T-helper 2 cell treated with Interferon-gamma antibody and Interleukin-4, amounts not matched to agents 5 μg/mL and 100 μg/mL, for 36 hours (primary cell): ENCODE measurements around the gene ANO1.
"Not testable (repeated sequence)": the region's sequence is repeated elsewhere in the genome, so short reads cannot be mapped to it uniquely, and the experiment has no call there.

Experiments used
- DNase-seq: peaks from one replicate; pipeline ENCODE4 v3.0.0; 2021; ENCODE audit warnings: low spot score
- H3K27ac Mint-ChIP-seq: one replicate; pipeline ENCODE4 v1.8.0; 2021; ENCODE audit warnings: mild to moderate bottlenecking, mixed read lengths
- H3K27me3 Mint-ChIP-seq: one replicate; pipeline ENCODE4 v1.8.0; 2021; ENCODE audit warnings: low read depth, mixed read lengths
- H3K36me3 Mint-ChIP-seq: one replicate; pipeline ENCODE4 v1.8.0; 2021; ENCODE audit warnings: low read depth, mixed read lengths
- H3K4me1 Mint-ChIP-seq: one replicate; pipeline ENCODE4 v1.8.0; 2021; ENCODE audit warnings: low read depth, mixed read lengths
- H3K4me3 Mint-ChIP-seq: one replicate; pipeline ENCODE4 v1.8.0; 2022; ENCODE audit warnings: mild to moderate bottlenecking, moderate library complexity, mixed read lengths
- H3K9me3 Mint-ChIP-seq: one replicate; pipeline ENCODE4 v1.8.0; 2021; ENCODE audit warnings: mixed read lengths

ANO1 gene

GRCh38 chr11:70200212-70200844 is 122.2 kb downstream of the ANO1 start:
- Mint-ChIP-seq H3K36me3 (peaks cover 15% of the 10 kb centered on the region), H3K4me3 (no peak overlapping the region), H3K27ac (no peak overlapping the region), H3K27me3 (peaks cover 8% of the 10 kb centered on the region), H3K9me3 (no peaks in the 10 kb centered on the region), H3K4me1 (peaks cover 22% of the 10 kb centered on the region)
- no peak for DNase-seq

GRCh38 chr11:70201047-70201446 is 122.9 kb downstream of the ANO1 start:
- not testable (repeated sequence) for DNase-seq, H3K27ac Mint-ChIP-seq, H3K9me3 Mint-ChIP-seq, H3K27me3 Mint-ChIP-seq, H3K4me3 Mint-ChIP-seq
- Mint-ChIP-seq H3K4me1 (peaks cover 29% of the 10 kb centered on the region), H3K36me3 (peaks cover 22% of the 10 kb centered on the region)

- Mint-ChIP-seq H3K9me3 (no peaks in the 10 kb centered on the region), H3K36me3 (peaks cover 32% of the 10 kb centered on the region), H3K27me3 (peaks cover 6% of the 10 kb centered on the region), H3K4me1 (peaks cover 30% of the 10 kb centered on the region), H3K27ac (peak overlapping the region; percentile 87), H3K4me3 (peak overlapping the region; percentile 97)
- DNase-seq = no peak
These were observed 124.1 kb downstream of the ANO1 start for GRCh38 chr11:70201882-70202861.

- H3K9me3 Mint-ChIP-seq = no peaks in the 10 kb centered on the region
- H3K4me3 Mint-ChIP-seq = peak within 1 kb of the TSS; percentile 97
- DNase-seq = peak; percentile 91
- peak within 1 kb of the TSS; percentile 97 for H3K27ac Mint-ChIP-seq
- H3K4me1 Mint-ChIP-seq = peaks cover 30% of the 10 kb centered on the region
- H3K36me3 Mint-ChIP-seq = peaks cover 40% of the 10 kb centered on the region
- peaks cover 6% of the 10 kb centered on the region for H3K27me3 Mint-ChIP-seq
These were observed 125.0 kb downstream of the ANO1 start, which contains the start of gene FADD for GRCh38 chr11:70202920-70203750. Gene FADD, plus strand, starts transcription at chr11:70203296. Its CDS starts 164 bp downstream, at chr11:70203460.

- Mint-ChIP-seq H3K27me3 (peaks cover 4% of the 10 kb centered on the region), H3K4me1 (peaks cover 34% of the 10 kb centered on the region), H3K27ac (peak overlapping the region; percentile 97), H3K4me3 (peak overlapping the region; percentile 97), H3K36me3 (peaks cover 46% of the 10 kb centered on the region), H3K9me3 (no peaks in the 10 kb centered on the region)
- peak; percentile 89 for DNase-seq
These were observed 125.8 kb downstream of the ANO1 start for GRCh38 chr11:70203751-70204465.

DNA sequence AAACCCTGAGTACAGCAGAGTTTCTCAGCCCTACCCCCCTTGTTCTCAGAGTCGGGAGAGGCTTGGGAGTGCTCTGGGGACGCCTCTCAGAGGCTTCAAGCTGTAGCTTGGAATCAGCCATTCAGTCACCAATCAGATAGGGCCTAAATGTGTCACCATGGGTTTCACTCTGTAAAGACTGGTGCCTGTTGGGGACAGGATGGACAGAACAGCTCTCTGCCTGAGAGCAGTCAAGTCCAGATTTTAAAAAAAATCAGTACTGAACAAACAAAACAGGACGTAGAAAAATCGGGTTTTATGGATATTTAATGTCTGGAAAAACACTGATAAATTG is 126.3 kb downstream of the ANO1 start:
- peaks cover 34% of the 10 kb centered on the region for H3K4me1 Mint-ChIP-seq
- H3K9me3 Mint-ChIP-seq = no peaks in the 10 kb centered on the region
- H3K27me3 Mint-ChIP-seq = peaks cover 4% of the 10 kb centered on the region
- DNase-seq = no peak
- peak overlapping the region; percentile 97 for H3K27ac Mint-ChIP-seq
- H3K4me3 Mint-ChIP-seq = peak overlapping the region; percentile 97
- H3K36me3 Mint-ChIP-seq = peaks cover 51% of the 10 kb centered on the region

GRCh38 chr11:70205049-70205725 is 127.1 kb downstream of the ANO1 start:
- peak overlapping the region; percentile 97 for H3K4me3 Mint-ChIP-seq
- no peaks in the 10 kb centered on the region for H3K9me3 Mint-ChIP-seq
- peaks cover under 1% of the 10 kb centered on the region for H3K27me3 Mint-ChIP-seq
- H3K27ac Mint-ChIP-seq = peak overlapping the region; percentile 97
- H3K4me1 Mint-ChIP-seq = peaks cover 35% of the 10 kb centered on the region
- DNase-seq = no peak
- peaks cover 56% of the 10 kb centered on the region for H3K36me3 Mint-ChIP-seq

- Mint-ChIP-seq H3K4me3 (peak overlapping the region; percentile 97), H3K9me3 (no peaks in the 10 kb centered on the region), H3K36me3 (peaks cover 57% of the 10 kb centered on the region), H3K27me3 (no peaks in the 10 kb centered on the region), H3K27ac (peak overlapping the region; percentile 97), H3K4me1 (peaks cover 35% of the 10 kb centered on the region)
- no peak for DNase-seq
These were observed 127.6 kb downstream of the ANO1 start for GRCh38 chr11:70205766-70206165.

DNA sequence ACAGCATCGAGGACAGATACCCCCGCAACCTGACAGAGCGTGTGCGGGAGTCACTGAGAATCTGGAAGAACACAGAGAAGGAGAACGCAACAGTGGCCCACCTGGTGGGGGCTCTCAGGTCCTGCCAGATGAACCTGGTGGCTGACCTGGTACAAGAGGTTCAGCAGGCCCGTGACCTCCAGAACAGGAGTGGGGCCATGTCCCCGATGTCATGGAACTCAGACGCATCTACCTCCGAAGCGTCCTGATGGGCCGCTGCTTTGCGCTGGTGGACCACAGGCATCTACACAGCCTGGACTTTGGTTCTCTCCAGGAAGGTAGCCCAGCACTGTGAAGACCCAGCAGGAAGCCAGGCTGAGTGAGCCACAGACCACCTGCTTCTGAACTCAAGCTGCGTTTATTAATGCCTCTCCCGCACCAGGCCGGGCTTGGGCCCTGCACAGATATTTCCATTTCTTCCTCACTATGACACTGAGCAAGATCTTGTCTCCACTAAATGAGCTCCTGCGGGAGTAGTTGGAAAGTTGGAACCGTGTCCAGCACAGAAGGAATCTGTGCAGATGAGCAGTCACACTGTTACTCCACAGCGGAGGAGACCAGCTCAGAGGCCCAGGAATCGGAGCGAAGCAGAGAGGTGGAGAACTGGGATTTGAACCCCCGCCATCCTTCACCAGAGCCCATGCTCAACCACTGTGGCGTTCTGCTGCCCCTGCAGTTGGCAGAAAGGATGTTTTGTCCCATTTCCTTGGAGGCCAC is 128.3 kb downstream of the ANO1 start:
- peaks cover 57% of the 10 kb centered on the region for H3K36me3 Mint-ChIP-seq
- H3K27me3 Mint-ChIP-seq = no peaks in the 10 kb centered on the region
- H3K9me3 Mint-ChIP-seq = no peaks in the 10 kb centered on the region
- peak overlapping the region; percentile 97 for H3K4me3 Mint-ChIP-seq
- no peak overlapping the region for H3K27ac Mint-ChIP-seq
- DNase-seq = no peak
- peaks cover 35% of the 10 kb centered on the region for H3K4me1 Mint-ChIP-seq

DNA sequence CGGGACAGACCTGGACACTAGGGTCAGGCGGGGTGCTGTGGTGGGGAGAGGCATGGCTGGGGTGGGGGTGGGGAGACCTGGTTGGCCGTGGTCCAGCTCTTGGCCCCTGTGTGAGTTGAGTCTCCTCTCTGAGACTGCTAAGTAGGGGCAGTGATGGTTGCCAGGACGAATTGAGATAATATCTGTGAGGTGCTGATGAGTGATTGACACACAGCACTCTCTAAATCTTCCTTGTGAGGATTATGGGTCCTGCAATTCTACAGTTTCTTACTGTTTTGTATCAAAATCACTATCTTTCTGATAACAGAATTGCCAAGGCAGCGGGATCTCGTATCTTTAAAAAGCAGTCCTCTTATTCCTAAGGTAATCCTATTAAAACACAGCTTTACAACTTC is 128.9 kb downstream of the ANO1 start:
- H3K9me3 Mint-ChIP-seq = no peaks in the 10 kb centered on the region
- no peak overlapping the region for H3K4me3 Mint-ChIP-seq
- DNase-seq = no peak
- H3K27me3 Mint-ChIP-seq = no peaks in the 10 kb centered on the region
- no peak overlapping the region for H3K27ac Mint-ChIP-seq
- peaks cover 57% of the 10 kb centered on the region for H3K36me3 Mint-ChIP-seq
- H3K4me1 Mint-ChIP-seq = peaks cover 33% of the 10 kb centered on the region

DNA sequence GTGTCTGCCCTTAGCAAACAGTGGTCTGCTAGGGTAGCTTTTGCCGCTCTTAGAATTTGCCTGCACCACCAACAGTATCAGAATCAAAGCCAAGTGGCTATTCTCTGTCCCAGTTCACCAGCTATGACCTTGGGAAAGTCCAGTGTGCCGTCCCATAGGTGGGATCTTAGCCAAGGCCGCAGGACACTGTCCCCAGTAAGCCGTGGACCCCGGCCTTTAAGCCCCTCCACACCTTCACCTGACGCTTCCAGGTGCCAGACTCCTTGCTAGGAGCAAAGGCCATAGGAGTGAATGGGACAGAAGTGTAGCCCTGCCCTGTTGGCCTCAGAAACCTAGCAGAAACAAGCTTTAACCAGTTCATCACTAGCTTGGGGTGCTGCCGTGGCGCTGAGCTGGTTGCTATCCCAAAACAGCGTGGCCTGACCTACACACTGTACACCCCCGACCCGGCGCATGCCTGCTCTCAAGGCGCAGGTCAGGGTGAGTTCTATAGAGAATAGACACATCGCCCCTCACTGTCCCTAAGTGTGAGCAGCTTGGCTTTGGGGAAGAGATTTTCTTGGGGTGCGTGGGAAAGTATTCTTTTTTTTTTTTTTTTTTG is 129.5 kb downstream of the ANO1 start:
- no peaks in the 10 kb centered on the region for H3K9me3 Mint-ChIP-seq
- no peak for DNase-seq
- peaks cover 30% of the 10 kb centered on the region for H3K4me1 Mint-ChIP-seq
- no peak overlapping the region for H3K27ac Mint-ChIP-seq
- H3K27me3 Mint-ChIP-seq = no peaks in the 10 kb centered on the region
- peaks cover 57% of the 10 kb centered on the region for H3K36me3 Mint-ChIP-seq
- H3K4me3 Mint-ChIP-seq = no peak overlapping the region

GRCh38 chr11:70209391-70209912 is 131.3 kb downstream of the ANO1 start:
- H3K4me3 Mint-ChIP-seq = no peak overlapping the region
- DNase-seq = no peak
- peaks cover 49% of the 10 kb centered on the region for H3K36me3 Mint-ChIP-seq
- H3K9me3 Mint-ChIP-seq = no peaks in the 10 kb centered on the region
- peaks cover 24% of the 10 kb centered on the region for H3K4me1 Mint-ChIP-seq
- H3K27me3 Mint-ChIP-seq = no peaks in the 10 kb centered on the region
- H3K27ac Mint-ChIP-seq = no peak overlapping the region
